Measurements from ENCODE around the gene GNRHR. TPM values are rescaled to one million over a fixed set of nuclear protein-coding genes. Genes with fewer than 3 reads are reported as not detected.

GNRHR gene
- total and polyA plus RNA-seq, 7 donors, result not detected

DNA sequence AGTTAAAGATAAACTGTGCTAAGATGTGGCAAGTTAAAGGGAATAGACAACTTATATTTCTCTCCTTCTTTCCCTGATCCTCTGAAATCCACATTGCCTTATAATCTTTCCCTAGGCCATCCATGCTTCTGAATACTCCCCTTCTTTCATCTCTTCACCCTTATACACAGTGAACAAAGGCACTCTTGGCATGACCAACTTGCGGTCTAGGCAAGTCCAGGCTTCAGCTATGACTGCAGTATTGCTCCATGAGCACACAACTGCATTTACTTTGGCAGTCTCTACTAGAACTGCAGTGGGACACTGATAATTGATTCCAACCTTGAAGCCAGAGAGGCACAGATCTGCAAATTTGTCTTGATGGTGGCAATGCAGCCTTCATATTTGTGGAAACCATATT is 29.1 kb downstream of the GNRHR start:
- H3K4me1 ChIP-seq, result no peaks in the 10 kb centered on the region
- TF ChIP-seq CTCF (IDR thresholded peaks at IDR 0.05) (no peak), POLR2A (IDR thresholded peaks at IDR 0.05) (no peak), POLR2AphosphoS5 (IDR thresholded peaks at IDR 0.05) (no peak), EP300 (IDR thresholded peaks at IDR 0.05) (no peak)
- intact Hi-C loops (cut with DNase I), result no loop called here
- no peaks in the 10 kb centered on the region for H3K27me3 ChIP-seq
- no peak for DNase-seq
- no peak overlapping the region for H3K27ac ChIP-seq
- H3K9me3 ChIP-seq, result no peaks in the 10 kb centered on the region
- H3K36me3 ChIP-seq, result peaks cover 0 to 20% (median 0%) of the 10 kb centered on the region in 4 donors
- no peak overlapping the region for H3K4me3 ChIP-seq
- 96 to 99% methylated on average over 1 of the region's 1 CpG for WGBS, 2 donors

GRCh38 chr4:67723949-67724348 is 30.2 kb downstream of the GNRHR start:
- TF ChIP-seq CTCF (IDR thresholded peaks at IDR 0.05), result no peak
- peaks cover 0 to 21% (median 0%) of the 10 kb centered on the region in 4 donors for H3K36me3 ChIP-seq
- H3K27me3 ChIP-seq, result no peaks in the 10 kb centered on the region
- H3K9me3 ChIP-seq, result no peaks in the 10 kb centered on the region
- no peak overlapping the region for H3K4me3 ChIP-seq
- no peaks in the 10 kb centered on the region for H3K4me1 ChIP-seq
- DNase-seq, result no peak
- 87 to 91% methylated on average over 10 of the region's 10 CpGs for WGBS, 2 donors
- intact Hi-C loops (cut with DNase I), result no loop called here
- no peak overlapping the region for H3K27ac ChIP-seq

GRCh38 chr4:67723341-67723740 is 30.8 kb downstream of the GNRHR start:
- no peak overlapping the region for H3K27ac ChIP-seq
- no peaks in the 10 kb centered on the region for H3K9me3 ChIP-seq
- no peak overlapping the region for H3K4me3 ChIP-seq
- intact Hi-C loops (cut with DNase I), result no loop called here
- DNase-seq, result no peak
- no peaks in the 10 kb centered on the region for H3K4me1 ChIP-seq
- peaks cover 0 to 21% (median 0%) of the 10 kb centered on the region in 4 donors for H3K36me3 ChIP-seq
- 96 to 97% methylated on average over 5 of the region's 5 CpGs for WGBS, 2 donors
- H3K27me3 ChIP-seq, result no peaks in the 10 kb centered on the region
- TF ChIP-seq POLR2AphosphoS5 (IDR thresholded peaks at IDR 0.05) (no peak), EP300 (IDR thresholded peaks at IDR 0.05) (no peak), CTCF (IDR thresholded peaks at IDR 0.05) (no peak), POLR2A (IDR thresholded peaks at IDR 0.05) (no peak)

- H3K36me3 ChIP-seq, result peaks cover 0 to 21% (median 0%) of the 10 kb centered on the region in 4 donors
- WGBS, 2 donors, result 95 to 96% methylated on average over 9 of the region's 9 CpGs
- H3K27ac ChIP-seq, result no peak overlapping the region
- DNase-seq, result no peak
- TF ChIP-seq POLR2A (IDR thresholded peaks at IDR 0.05) (no peak), CTCF (IDR thresholded peaks at IDR 0.05) (no peak), EP300 (IDR thresholded peaks at IDR 0.05) (no peak), POLR2AphosphoS5 (IDR thresholded peaks at IDR 0.05) (no peak)
- H3K4me1 ChIP-seq, result no peaks in the 10 kb centered on the region
- H3K4me3 ChIP-seq, result no peak overlapping the region
- no peaks in the 10 kb centered on the region for H3K9me3 ChIP-seq
- intact Hi-C loops (cut with DNase I), result no loop called here
- no peaks in the 10 kb centered on the region for H3K27me3 ChIP-seq
These were observed 32.2 kb downstream of the GNRHR start for GRCh38 chr4:67721770-67722597.
